Body of pancreas (tissue), 4 donors: Measurements from ENCODE around the gene MMP11. TPM values are rescaled to one million over a fixed set of nuclear protein-coding genes. Genes with fewer than 3 reads are reported as not detected.

Experiments used
- ATAC-seq: fragments of 150-250 bp; one replicate; pipeline ENCODE4 v1.9.1; 2016
- DNase-seq, 4 donors: peaks; one replicate each; pipeline ENCODE4 v3.0.0-alpha.2; 2019
- H3K27ac ChIP-seq, 4 donors: fragments of 200-600 bp; sonication (generic); 1 replicate in 3 of 4; 2 replicates in 1 of 4; pipeline versions ENCODE4 v1.5.1 to v1.6.1; 2016 to 2019; ENCODE audit warnings: mild to moderate bottlenecking in 1 of 4, mixed read lengths in 1 of 4, moderate library complexity in 1 of 4
- H3K27me3 ChIP-seq, 2 donors: fragments of 200-600 bp; sonication (generic); one replicate each; pipeline ENCODE4 v1.6.0; 2016; ENCODE audit warnings: mild to moderate bottlenecking in 1 of 2
- H3K36me3 ChIP-seq, 2 donors: fragments of 200-600 bp; sonication (generic); replicated peaks in 1 of 2; 2 replicates each; pipeline ENCODE4 v1.5.1; 2016; ENCODE audit warnings: low read depth in 2 of 2; ENCODE audit not compliant: insufficient read depth in 1 of 2
- H3K4me1 ChIP-seq: fragments of 200-600 bp; sonication (generic); one replicate; pipeline ENCODE4 v1.6.0; 2016
- H3K4me3 ChIP-seq, 2 donors: fragments of 200-600 bp; sonication (generic); 1 replicate in 1 of 2; 2 replicates in 1 of 2; pipeline ENCODE4 v1.5.1; 2016 to 2019
- H3K9me3 ChIP-seq, 3 donors: fragments of 200-600 bp; sonication (generic); 1 replicate in 2 of 3; 2 replicates in 1 of 3; pipeline ENCODE4 v1.5.1; 2016
- CTCF ChIP-seq, 7 experiments: fragments of 450-650 bp in 4 of 7; fragments of 200-600 bp in 3 of 7; sonication (generic) in 3 of 7; IDR thresholded peaks; one replicate each; pipeline ENCODE4 v1.5.1; 2016 to 2019; ENCODE audit warnings: antibody characterized with exemption in 7 of 7
- POLR2A ChIP-seq, 3 donors: fragments of 450-650 bp; IDR thresholded peaks; one replicate each; pipeline ENCODE4 v1.6.1; 2016; ENCODE audit warnings: antibody characterized with exemption in 3 of 3, mild to moderate bottlenecking in 2 of 3
- WGBS, 2 donors: methylation state at CpG; one replicate each; pipeline ENCODE4 v1.1.5; 2017; 5-methylcytosine and 5-hydroxymethylcytosine counted together
- intact Hi-C: fragments of 100-400 bp; cut with DNase I; formaldehyde crosslinking; loops from one replicate; pipeline ENCODE4 v1.15.1; 2023
- total RNA-seq, 2 donors: library from RNA; depleted of rRNA; stranded (reverse); fragments of >200 nt; gene quantifications; one replicate each; pipeline ENCODE4 v1.1.0, GENCODE V29; 2016

Gene MMP11
- total RNA-seq, 2 donors from 2014 or later, result 1.0 to 2.0 TPM

DNA sequence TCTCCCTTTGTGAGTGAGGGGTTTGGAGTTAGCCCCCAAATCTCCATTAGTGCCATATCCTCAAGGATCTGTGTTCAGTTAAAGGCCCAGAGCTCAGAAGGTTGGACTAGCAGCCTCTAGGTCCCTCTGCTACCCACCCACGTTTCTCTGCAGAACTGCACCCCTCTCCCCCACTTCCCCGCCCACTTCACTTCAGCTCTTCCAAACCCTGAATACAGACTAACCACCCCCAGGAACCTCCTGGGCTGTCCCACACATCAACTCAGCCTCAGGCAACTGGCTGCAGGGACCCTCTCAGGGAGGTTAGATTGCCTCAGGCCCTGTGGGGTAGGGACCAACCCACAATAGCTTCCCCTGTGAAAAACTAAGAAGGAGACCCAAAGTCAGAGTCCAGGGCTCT, 19.3 kb upstream of the MMP11 start:
- H3K27ac ChIP-seq, result no peak overlapping the region
- WGBS, 2 donors, result 65 to 92% methylated on average over 2 of the region's 2 CpGs

DNA sequence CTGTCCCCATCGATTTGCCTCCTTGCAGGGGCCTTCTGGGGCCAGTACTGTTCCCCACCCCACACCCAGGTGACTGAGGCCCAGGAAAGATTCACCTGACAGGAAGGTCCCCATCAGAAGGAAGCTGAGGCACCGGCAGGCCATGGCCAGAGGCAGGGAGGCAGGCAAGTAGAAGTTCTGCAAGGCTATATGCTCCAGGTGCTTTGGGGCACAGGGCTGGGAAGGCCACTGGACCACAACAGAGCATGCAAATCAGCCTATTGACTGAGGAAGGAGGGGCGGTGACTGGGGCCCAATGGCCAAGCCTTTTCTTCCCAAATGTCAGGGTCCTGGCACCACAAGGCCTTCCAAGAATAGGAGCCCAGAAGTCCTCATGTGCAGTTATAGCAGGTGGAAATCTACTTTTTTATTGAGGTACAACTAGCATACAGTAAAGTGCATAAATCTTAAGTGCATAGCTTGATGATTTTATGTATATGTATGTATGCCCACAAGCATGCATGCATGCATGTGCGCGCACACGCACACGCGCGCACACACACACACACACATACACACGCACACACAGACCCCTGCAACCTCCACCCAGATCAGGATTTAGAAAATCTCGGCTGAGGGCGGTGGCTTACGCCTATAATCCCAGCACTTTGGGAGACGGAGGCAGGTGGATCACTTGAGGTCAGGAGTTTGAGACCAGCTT, 18.3 kb upstream of the MMP11 start, which contains the start of gene VPREB3:
VPREB3 (minus strand) TSS at position 206 of the 700 bp plus-strand sequence; CDS start at position 144, 62 bp downstream.
- 91 to 96% methylated on average over 12 to 14 of the region's 14 CpGs for WGBS, 2 donors
- Histone ChIP-seq H3K4me3 (no peak within 1 kb of the TSS), H3K27me3 (no peaks in the 10 kb centered on the region), H3K27ac (no peak within 1 kb of the TSS), H3K9me3 (no peaks in the 10 kb centered on the region), H3K4me1 (peaks cover 20% of the 10 kb centered on the region), H3K36me3 (no peaks in the 10 kb centered on the region)
- intact Hi-C loops, result no loop called here
- ATAC-seq (no peak), DNase-seq (no peak)
- TF ChIP-seq POLR2A (IDR thresholded peaks at IDR 0.05), result no peak
- no peak for TF ChIP-seq CTCF (IDR thresholded peaks at IDR 0.05)

More for the DNA sequence above, 19.3 kb upstream of the MMP11 start:
- Histone ChIP-seq H3K9me3 (no peaks in the 10 kb centered on the region), H3K27me3 (no peaks in the 10 kb centered on the region), H3K4me3 (no peak overlapping the region), H3K4me1 (peaks cover 20% of the 10 kb centered on the region), H3K36me3 (no peaks in the 10 kb centered on the region)
- TF ChIP-seq POLR2A (IDR thresholded peaks at IDR 0.05) (no peak), CTCF (IDR thresholded peaks at IDR 0.05) (no peak)
- no peak for DNase-seq
- no peak for ATAC-seq
- intact Hi-C loops, result no loop called here

DNA sequence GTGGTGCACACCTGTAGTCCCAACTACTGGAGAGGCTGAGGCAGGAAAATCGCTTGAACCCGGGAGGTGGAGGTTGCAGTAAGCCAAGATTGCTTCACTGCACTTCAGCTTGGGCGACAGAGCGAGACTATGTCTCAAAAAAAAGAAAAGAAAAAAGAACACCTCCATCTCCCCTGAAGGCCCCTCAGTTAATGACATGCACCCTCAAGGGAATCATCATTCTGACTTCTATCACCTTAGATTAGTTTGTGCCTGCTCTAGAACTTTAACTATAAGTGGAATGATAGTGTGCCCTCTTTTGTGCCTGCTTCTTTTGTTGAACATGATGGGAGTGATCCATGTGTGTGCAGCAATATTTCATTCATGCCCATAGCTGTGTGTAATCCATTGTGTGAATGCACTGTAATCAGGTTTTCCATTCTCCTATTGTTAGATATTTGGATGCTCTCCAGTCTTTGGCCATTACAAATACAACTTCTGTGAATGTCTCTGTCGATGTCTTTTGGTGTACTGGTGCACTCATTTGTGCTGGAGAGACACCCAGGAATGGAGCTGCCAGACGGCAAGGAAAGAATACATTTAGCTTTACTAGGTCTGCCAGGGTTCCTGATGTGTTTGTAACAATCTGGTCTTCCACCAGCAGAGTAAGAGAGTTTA, 17.5 kb upstream of the MMP11 start:
- Histone ChIP-seq H3K36me3 (no peaks in the 10 kb centered on the region), H3K27me3 (no peaks in the 10 kb centered on the region), H3K4me1 (peaks cover 13% of the 10 kb centered on the region), H3K9me3 (no peaks in the 10 kb centered on the region), H3K27ac (no peak overlapping the region), H3K4me3 (no peak overlapping the region)
- intact Hi-C loops, result no loop called here
- ATAC-seq (no peak), DNase-seq (no peak)
- WGBS, 2 donors, result 70 to 71% methylated on average over 6 of the region's 6 CpGs
- TF ChIP-seq CTCF (IDR thresholded peaks at IDR 0.05), result no peak

GRCh38 chr22:23755711-23756110, 16.9 kb upstream of the MMP11 start:
- 61 to 89% methylated on average over 8 of the region's 8 CpGs for WGBS, 2 donors
- intact Hi-C loops, result no loop called here
- Histone ChIP-seq H3K27me3 (no peaks in the 10 kb centered on the region), H3K36me3 (no peaks in the 10 kb centered on the region), H3K9me3 (no peaks in the 10 kb centered on the region), H3K4me1 (peaks cover 9% of the 10 kb centered on the region), H3K27ac (no peak overlapping the region), H3K4me3 (no peak overlapping the region)
- TF ChIP-seq POLR2A (IDR thresholded peaks at IDR 0.05), result no peak
- TF ChIP-seq CTCF (IDR thresholded peaks at IDR 0.05), result no peak
- DNase-seq (no peak), ATAC-seq (no peak)
